H1 (cell line): Measurements from ENCODE around the gene PAK2. TPM values are rescaled to one million over a fixed set of nuclear protein-coding genes. Genes with fewer than 3 reads are reported as not detected.
A peak's percentile ranks its signal among the peaks of the same experiment; 100 is the strongest.

Source experiments
- ATF2 ChIP-seq: IDR thresholded peaks from 2 replicates; pipeline ENCODE4 v1.6.1; 2012; ENCODE audit warnings: low read length, inconsistent platforms
- CBX5 ChIP-seq: fragments of 300-800, 300-1000 bp; sonication (generic); IDR thresholded peaks from 2 replicates; pipeline ENCODE4 v1.7.1; 2016; ENCODE audit warnings: antibody characterized with exemption, low read length, low read depth
- CTBP2 ChIP-seq: IDR thresholded peaks from 2 replicates; pipeline ENCODE4 v1.7.0; 2011; ENCODE audit warnings: borderline replicate concordance, mild to moderate bottlenecking, moderate library complexity, mixed read lengths, low read length; ENCODE audit not compliant: insufficient read depth, insufficient read length
- EGR1 ChIP-seq: IDR thresholded peaks from 2 replicates; pipeline ENCODE4 v1.6.1; 2011; ENCODE audit warnings: low read depth, low read length, borderline replicate concordance
- SAP30 ChIP-seq: fragments of 300-600 bp; sonication (generic); IDR thresholded peaks from 2 replicates; pipeline ENCODE4 v1.7.1; 2012; ENCODE audit warnings: low read length, moderate library complexity, mild to moderate bottlenecking, inconsistent platforms; ENCODE audit not compliant: insufficient read depth, insufficient replicate concordance
- TCF12 ChIP-seq: IDR thresholded peaks from 2 replicates; pipeline ENCODE4 v1.6.1; 2011; ENCODE audit warnings: low read depth, mild to moderate bottlenecking, low read length
- polyA plus RNA-seq, 7 experiments: library from polyadenylated mRNA; depleted of rRNA in 3 of 7; stranded (reverse) in 5 of 7; unstranded in 2 of 7; fragments of >200 nt in 5 of 7; fragments of 200-250 nt in 2 of 7; gene quantifications; 1 replicate in 5 of 7; 2 replicates in 1 of 7; 4 replicates in 1 of 7; pipeline versions ENCODE4 v1.2.1 to v1.2.3, GENCODE V29; 2011 to 2013; ENCODE audit warnings: missing spikeins in 2 of 7, mixed read lengths in 2 of 7
- total RNA-seq: library from RNA; stranded (reverse); fragmentation: NEBNext Ultra II Directional; extraction: Animal tissue kit (Norgen Biotek cat#: 25700); gene quantifications from 2 replicates; pipeline ENCODE4 v1.2.1, GENCODE V29; 2021
- TF ChIP-seq, protein P1 (sequence below): fragments of 300-600 bp; sonication (generic); IDR thresholded peaks from 2 replicates; pipeline ENCODE4 v1.7.1; 2012; ENCODE audit warnings: low read length, moderate library complexity, mild to moderate bottlenecking, inconsistent platforms; ENCODE audit not compliant: insufficient replicate concordance

Gene PAK2
- total and polyA plus RNA-seq, 2 of the 8 experiments (the other 6 are each of a cell fraction or from before 2014, with no cell fraction given), result 13.1 to 60.5 TPM

- TF ChIP-seq, protein P1, sequence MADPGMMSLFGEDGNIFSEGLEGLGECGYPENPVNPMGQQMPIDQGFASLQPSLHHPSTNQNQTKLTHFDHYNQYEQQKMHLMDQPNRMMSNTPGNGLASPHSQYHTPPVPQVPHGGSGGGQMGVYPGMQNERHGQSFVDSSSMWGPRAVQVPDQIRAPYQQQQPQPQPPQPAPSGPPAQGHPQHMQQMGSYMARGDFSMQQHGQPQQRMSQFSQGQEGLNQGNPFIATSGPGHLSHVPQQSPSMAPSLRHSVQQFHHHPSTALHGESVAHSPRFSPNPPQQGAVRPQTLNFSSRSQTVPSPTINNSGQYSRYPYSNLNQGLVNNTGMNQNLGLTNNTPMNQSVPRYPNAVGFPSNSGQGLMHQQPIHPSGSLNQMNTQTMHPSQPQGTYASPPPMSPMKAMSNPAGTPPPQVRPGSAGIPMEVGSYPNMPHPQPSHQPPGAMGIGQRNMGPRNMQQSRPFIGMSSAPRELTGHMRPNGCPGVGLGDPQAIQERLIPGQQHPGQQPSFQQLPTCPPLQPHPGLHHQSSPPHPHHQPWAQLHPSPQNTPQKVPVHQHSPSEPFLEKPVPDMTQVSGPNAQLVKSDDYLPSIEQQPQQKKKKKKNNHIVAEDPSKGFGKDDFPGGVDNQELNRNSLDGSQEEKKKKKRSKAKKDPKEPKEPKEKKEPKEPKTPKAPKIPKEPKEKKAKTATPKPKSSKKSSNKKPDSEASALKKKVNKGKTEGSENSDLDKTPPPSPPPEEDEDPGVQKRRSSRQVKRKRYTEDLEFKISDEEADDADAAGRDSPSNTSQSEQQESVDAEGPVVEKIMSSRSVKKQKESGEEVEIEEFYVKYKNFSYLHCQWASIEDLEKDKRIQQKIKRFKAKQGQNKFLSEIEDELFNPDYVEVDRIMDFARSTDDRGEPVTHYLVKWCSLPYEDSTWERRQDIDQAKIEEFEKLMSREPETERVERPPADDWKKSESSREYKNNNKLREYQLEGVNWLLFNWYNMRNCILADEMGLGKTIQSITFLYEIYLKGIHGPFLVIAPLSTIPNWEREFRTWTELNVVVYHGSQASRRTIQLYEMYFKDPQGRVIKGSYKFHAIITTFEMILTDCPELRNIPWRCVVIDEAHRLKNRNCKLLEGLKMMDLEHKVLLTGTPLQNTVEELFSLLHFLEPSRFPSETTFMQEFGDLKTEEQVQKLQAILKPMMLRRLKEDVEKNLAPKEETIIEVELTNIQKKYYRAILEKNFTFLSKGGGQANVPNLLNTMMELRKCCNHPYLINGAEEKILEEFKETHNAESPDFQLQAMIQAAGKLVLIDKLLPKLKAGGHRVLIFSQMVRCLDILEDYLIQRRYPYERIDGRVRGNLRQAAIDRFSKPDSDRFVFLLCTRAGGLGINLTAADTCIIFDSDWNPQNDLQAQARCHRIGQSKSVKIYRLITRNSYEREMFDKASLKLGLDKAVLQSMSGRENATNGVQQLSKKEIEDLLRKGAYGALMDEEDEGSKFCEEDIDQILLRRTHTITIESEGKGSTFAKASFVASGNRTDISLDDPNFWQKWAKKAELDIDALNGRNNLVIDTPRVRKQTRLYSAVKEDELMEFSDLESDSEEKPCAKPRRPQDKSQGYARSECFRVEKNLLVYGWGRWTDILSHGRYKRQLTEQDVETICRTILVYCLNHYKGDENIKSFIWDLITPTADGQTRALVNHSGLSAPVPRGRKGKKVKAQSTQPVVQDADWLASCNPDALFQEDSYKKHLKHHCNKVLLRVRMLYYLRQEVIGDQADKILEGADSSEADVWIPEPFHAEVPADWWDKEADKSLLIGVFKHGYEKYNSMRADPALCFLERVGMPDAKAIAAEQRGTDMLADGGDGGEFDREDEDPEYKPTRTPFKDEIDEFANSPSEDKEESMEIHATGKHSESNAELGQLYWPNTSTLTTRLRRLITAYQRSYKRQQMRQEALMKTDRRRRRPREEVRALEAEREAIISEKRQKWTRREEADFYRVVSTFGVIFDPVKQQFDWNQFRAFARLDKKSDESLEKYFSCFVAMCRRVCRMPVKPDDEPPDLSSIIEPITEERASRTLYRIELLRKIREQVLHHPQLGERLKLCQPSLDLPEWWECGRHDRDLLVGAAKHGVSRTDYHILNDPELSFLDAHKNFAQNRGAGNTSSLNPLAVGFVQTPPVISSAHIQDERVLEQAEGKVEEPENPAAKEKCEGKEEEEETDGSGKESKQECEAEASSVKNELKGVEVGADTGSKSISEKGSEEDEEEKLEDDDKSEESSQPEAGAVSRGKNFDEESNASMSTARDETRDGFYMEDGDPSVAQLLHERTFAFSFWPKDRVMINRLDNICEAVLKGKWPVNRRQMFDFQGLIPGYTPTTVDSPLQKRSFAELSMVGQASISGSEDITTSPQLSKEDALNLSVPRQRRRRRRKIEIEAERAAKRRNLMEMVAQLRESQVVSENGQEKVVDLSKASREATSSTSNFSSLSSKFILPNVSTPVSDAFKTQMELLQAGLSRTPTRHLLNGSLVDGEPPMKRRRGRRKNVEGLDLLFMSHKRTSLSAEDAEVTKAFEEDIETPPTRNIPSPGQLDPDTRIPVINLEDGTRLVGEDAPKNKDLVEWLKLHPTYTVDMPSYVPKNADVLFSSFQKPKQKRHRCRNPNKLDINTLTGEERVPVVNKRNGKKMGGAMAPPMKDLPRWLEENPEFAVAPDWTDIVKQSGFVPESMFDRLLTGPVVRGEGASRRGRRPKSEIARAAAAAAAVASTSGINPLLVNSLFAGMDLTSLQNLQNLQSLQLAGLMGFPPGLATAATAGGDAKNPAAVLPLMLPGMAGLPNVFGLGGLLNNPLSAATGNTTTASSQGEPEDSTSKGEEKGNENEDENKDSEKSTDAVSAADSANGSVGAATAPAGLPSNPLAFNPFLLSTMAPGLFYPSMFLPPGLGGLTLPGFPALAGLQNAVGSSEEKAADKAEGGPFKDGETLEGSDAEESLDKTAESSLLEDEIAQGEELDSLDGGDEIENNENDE, result no peak
- TF ChIP-seq ATF2, result no peak
- no peak for TF ChIP-seq SAP30
- no peak for TF ChIP-seq CBX5
- no peak for TF ChIP-seq CTBP2
- TF ChIP-seq TCF12, result no peak
- TF ChIP-seq EGR1, result 0 out of 2 replicates have a peak, but pooled peaks have one; percentile 7
Observed at GRCh38 chr3:196739671-196740480, at the start of gene PAK2 (continued).
